Activated CD8-positive, alpha-beta memory T cell treated with anti-CD3 and anti-CD28 coated beads for 48 hours (primary cell): ENCODE data around the gene RAB13.

Source experiments
- DNase-seq, 3 experiments: peaks; one replicate each; pipeline ENCODE4 v3.0.0-alpha.2; 2020; ENCODE audit warnings: low read depth in 2 of 3, low spot score in 2 of 3

RAB13 gene

DNA sequence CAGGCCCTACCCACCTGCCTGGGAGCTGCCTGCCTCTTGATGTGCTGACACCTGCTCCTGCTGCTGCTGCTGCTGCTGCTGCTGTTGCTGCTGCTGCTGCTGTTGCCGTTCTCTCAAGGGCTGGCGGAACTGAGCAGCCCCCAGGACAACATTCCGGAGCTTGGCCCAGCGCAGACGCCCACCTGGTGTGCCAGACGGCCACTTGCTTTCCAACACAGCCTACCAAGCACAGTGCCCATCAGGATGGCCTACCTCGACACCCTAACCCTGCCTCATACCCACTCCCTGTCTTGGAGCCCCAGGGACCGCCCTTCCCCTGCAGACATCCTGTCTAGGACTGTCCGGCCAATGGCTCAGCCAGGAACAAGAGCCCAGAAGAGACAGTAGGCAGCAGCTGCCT lies 51.4 kb downstream of the RAB13 start:
- DNase-seq, result no peak

DNA sequence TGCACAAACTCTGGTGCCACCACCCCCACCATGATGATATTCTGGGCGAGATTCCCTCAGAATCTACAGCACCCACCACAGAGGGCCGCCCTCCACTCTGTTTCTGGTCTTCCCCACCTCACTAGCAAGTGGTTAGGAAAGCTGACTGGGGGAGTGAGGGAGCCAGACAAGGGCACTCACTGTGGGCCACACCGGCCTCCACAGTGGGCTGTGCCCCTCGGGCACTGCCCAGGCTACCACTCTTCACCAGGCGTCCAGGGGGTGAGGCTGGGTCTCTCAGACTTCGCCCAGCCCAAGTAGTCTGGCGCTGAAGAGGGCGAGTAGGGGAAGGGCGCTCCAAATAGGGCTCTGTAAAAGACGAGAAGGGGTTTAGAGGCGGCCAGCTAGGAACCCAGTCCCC lies 52.2 kb downstream of the RAB13 start:
- DNase-seq, result no peak

- no peak for DNase-seq
Measured at GRCh38 chr1:153933430-153933829, 52.7 kb downstream of the RAB13 start.

- no peak for DNase-seq
Measured at GRCh38 chr1:153932156-153933131, 53.7 kb downstream of the RAB13 start.
